Bladder microvascular endothelial cell (primary cell): Measurements from ENCODE around the gene SAMD13. TPM values are rescaled to one million over a fixed set of nuclear protein-coding genes. Genes with fewer than 3 reads are reported as not detected.

Experiments used
- total RNA-seq: library from RNA; depleted of rRNA; stranded (reverse); fragments of >200 nt; gene quantifications from 2 replicates; pipeline ENCODE4 v1.2.3, GENCODE V29; 2014

SAMD13 gene
- total RNA-seq: 1.1 and 1.3 TPM in 2 replicates

GRCh38 chr1:84301004-84301784 is at the start of gene SAMD13:
TSS of gene SAMD13 (plus strand) at chr1:84301708. CDS start at chr1:84303235, 1,527 bp downstream.

DNA sequence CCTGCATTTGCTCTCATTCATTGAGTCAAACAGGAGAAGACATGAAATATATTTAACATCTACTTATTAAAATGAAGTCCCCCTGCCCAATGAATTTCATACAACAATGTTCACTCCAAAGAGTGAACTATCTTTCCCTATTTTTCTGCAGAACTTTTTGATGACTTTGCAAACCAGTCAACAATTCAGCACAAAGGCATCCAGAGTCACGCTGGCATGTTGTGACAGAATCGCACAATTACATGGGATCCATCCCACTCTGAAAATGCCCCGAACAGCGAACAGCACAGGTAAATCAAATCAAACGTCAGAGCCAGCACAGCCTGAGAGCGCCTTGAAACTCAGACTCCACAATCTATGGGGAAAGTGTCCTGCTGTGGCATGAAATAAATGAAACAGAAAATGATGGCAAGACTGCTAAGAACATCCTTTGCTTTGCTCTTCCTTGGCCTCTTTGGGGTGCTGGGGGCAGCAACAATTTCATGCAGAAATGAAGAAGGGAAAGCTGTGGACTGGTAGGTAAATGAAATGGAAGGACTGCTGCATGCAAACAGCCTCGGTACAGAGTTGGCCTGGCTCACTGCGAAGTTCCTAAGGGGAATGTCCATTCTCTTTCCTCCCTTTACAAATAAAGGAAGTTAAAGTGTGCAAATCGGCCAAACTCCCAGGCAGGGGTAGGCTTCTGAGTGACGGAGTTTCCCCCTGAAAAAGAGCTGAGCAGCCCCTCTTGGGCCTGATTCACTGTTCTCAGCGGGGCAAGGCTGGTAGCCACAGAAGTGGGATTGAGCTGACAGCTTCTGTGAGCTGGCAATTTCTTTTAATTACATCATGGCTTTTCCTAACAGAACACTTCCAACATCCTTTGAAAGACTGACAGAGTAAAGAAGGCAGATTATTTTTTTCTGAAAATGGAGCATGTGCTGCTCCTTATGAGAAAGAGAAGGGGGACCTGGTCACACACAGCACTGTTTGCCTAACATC is 97.0 kb downstream of the SAMD13 start, which contains the start of gene DNASE2B:
TSS of gene DNASE2B (plus strand) at position 310 of the 981 bp plus-strand sequence. CDS start at position 391, 81 bp downstream.

Other genes with a start within 250 kb of the SAMD13 start
- gene PRKACB, start 157.4 kb upstream of the SAMD13 start, total RNA-seq: 25.3 and 27.7 TPM in 2 replicates
- under 0.01 TPM in 1 of 2 replicates, not detected in the other for gene DNASE2B, start 96.8 kb downstream of the SAMD13 start, total RNA-seq
- 25.7 and 28.6 TPM in 2 replicates for gene RPF1, start 177.6 kb downstream of the SAMD13 start, total RNA-seq
- gene SPATA1, start 204.7 kb downstream of the SAMD13 start, total RNA-seq: 0.81 and 0.82 TPM in 2 replicates
- 8.7 and 14.2 TPM in 2 replicates for gene GNG5, start 204.9 kb downstream of the SAMD13 start, total RNA-seq